Endodermal cell (in vitro differentiated cells): ENCODE results near the gene GALNT16. TPM values are rescaled to one million over a fixed set of nuclear protein-coding genes. Genes with fewer than 3 reads are reported as not detected.

Source experiments
- DNase-seq: peaks from one replicate; pipeline ENCODE4 v3.0.0-alpha.2; 2017
- H3K27ac ChIP-seq: 2 replicates; pipeline ENCODE4 v1.5.1; 2013; ENCODE audit warnings: mild to moderate bottlenecking, low read depth, low read length, moderate library complexity
- H3K27me3 ChIP-seq: 2 replicates; pipeline ENCODE4 v1.6.1; 2013; ENCODE audit warnings: mild to moderate bottlenecking, low read length, moderate library complexity; ENCODE audit not compliant: insufficient read depth, control insufficient read depth, poor library complexity, severe bottlenecking
- H3K36me3 ChIP-seq: 2 replicates; pipeline ENCODE4 v1.7.0; 2013; ENCODE audit warnings: mild to moderate bottlenecking, low read length, moderate library complexity; ENCODE audit not compliant: control insufficient read depth, insufficient read depth
- H3K4me1 ChIP-seq: one replicate; pipeline ENCODE4 v1.7.0; 2013; ENCODE audit warnings: low read length; ENCODE audit not compliant: control insufficient read depth, insufficient read depth
- H3K4me3 ChIP-seq: 2 replicates; pipeline ENCODE4 v1.5.1; 2013; ENCODE audit warnings: mild to moderate bottlenecking, low read length, moderate library complexity
- H3K9ac ChIP-seq: 2 replicates; pipeline ENCODE4 v1.6.1; 2013; ENCODE audit warnings: mild to moderate bottlenecking, low read length, moderate library complexity; ENCODE audit not compliant: poor library complexity, severe bottlenecking; ENCODE audit errors: extremely low read depth
- H3K9me3 ChIP-seq: 2 replicates; pipeline ENCODE4 v1.6.1; 2013; ENCODE audit warnings: mild to moderate bottlenecking, low read length, moderate library complexity; ENCODE audit not compliant: control insufficient read depth
- H3K27ac Mint-ChIP-seq: 2 replicates; pipeline ENCODE4 v1.8.0; 2020; ENCODE audit warnings: mixed read lengths
- H3K27me3 Mint-ChIP-seq: 2 replicates; pipeline ENCODE4 v1.8.0; 2021; ENCODE audit warnings: mild to moderate bottlenecking, mixed read lengths; ENCODE audit not compliant: insufficient read depth
- H3K36me3 Mint-ChIP-seq: 2 replicates; pipeline ENCODE4 v1.8.0; 2020; ENCODE audit warnings: low read depth, mixed read lengths
- H3K4me1 Mint-ChIP-seq: 2 replicates; pipeline ENCODE4 v1.8.0; 2020; ENCODE audit warnings: mixed read lengths
- H3K4me3 Mint-ChIP-seq: 2 replicates; pipeline ENCODE4 v1.8.0; 2020; ENCODE audit warnings: mild to moderate bottlenecking, moderate library complexity, mixed read lengths
- H3K9me3 Mint-ChIP-seq: 2 replicates; pipeline ENCODE4 v1.8.0; 2020; ENCODE audit warnings: mild to moderate bottlenecking, mixed read lengths
- CTCF ChIP-seq: fragments of 200-600 bp; sonication (generic); conservative IDR thresholded peaks from 2 replicates; pipeline ENCODE4 v1.5.0; 2021; ENCODE audit warnings: antibody characterized with exemption, mild to moderate bottlenecking
- WGBS, 2 experiments: methylation state at CpG; one replicate each; pipeline versions ENCODE4 v1.1.5 to v1.1.7; 2013; ENCODE audit warnings: missing lambda C conversion rate in 2 of 2, mixed read lengths in 1 of 2; ENCODE audit not compliant: insufficient coverage in 1 of 2, insufficient read length in 1 of 2; 5-methylcytosine and 5-hydroxymethylcytosine counted together
- total RNA-seq, 2 donors: library from RNA; stranded (reverse); fragmentation: NEBNext Ultra II Directional in 1 of 2; extraction: Animal tissue kit (Norgen Biotek cat#: 25700) in 1 of 2; gene quantifications; 2 replicates in 1 of 2; 3 replicates in 1 of 2; pipeline ENCODE4 v1.2.1, GENCODE V29; 2021

Gene GALNT16
- total RNA-seq, 2 donors from 2014 or later: 2.2 to 8.0 TPM

- Mint-ChIP-seq H3K9me3 (no peaks in the 10 kb centered on the region), H3K36me3 (no peaks in the 10 kb centered on the region), H3K27me3 (no peaks in the 10 kb centered on the region), H3K27ac (no peak overlapping the region), H3K4me3 (no peak overlapping the region), H3K4me1 (peaks cover 2% of the 10 kb centered on the region)
- H3K9ac ChIP-seq: no peak overlapping the region
- H3K27ac ChIP-seq: no peak overlapping the region
- no peaks in the 10 kb centered on the region for H3K27me3 ChIP-seq
- no peak overlapping the region for H3K4me3 ChIP-seq
- WGBS, 2 experiments: 83 to 84% methylated on average over 3 of the region's 3 CpGs
- H3K4me1 ChIP-seq: no peaks in the 10 kb centered on the region
- H3K36me3 ChIP-seq: no peaks in the 10 kb centered on the region
- no peak for DNase-seq
- no peaks in the 10 kb centered on the region for H3K9me3 ChIP-seq
- no peak for TF ChIP-seq CTCF
Observed at GRCh38 chr14:69366069-69366468, 106.1 kb downstream of the GALNT16 start.

GRCh38 chr14:69366761-69367160, 106.8 kb downstream of the GALNT16 start:
- H3K36me3 ChIP-seq: no peaks in the 10 kb centered on the region
- H3K27ac Mint-ChIP-seq: no peak overlapping the region
- DNase-seq: no peak
- no peak for TF ChIP-seq CTCF
- H3K4me1 Mint-ChIP-seq: peaks cover 2% of the 10 kb centered on the region
- no peak overlapping the region for H3K27ac ChIP-seq
- WGBS, 2 experiments: 89 to 94% methylated on average over 3 to 4 of the region's 4 CpGs
- H3K36me3 Mint-ChIP-seq: no peaks in the 10 kb centered on the region
- H3K27me3 Mint-ChIP-seq: no peaks in the 10 kb centered on the region
- H3K9ac ChIP-seq: no peak overlapping the region
- no peaks in the 10 kb centered on the region for H3K9me3 Mint-ChIP-seq
- H3K9me3 ChIP-seq: no peaks in the 10 kb centered on the region
- H3K4me3 ChIP-seq: no peak overlapping the region
- no peak overlapping the region for H3K4me3 Mint-ChIP-seq
- H3K27me3 ChIP-seq: no peaks in the 10 kb centered on the region
- no peaks in the 10 kb centered on the region for H3K4me1 ChIP-seq

GRCh38 chr14:69368381-69368780, 108.4 kb downstream of the GALNT16 start:
- Mint-ChIP-seq H3K27me3 (no peaks in the 10 kb centered on the region), H3K36me3 (peaks cover 6% of the 10 kb centered on the region), H3K4me1 (peaks cover 2% of the 10 kb centered on the region), H3K4me3 (no peak overlapping the region), H3K27ac (no peak overlapping the region), H3K9me3 (no peaks in the 10 kb centered on the region)
- Histone ChIP-seq H3K27ac (no peak overlapping the region), H3K4me3 (no peak overlapping the region), H3K36me3 (no peaks in the 10 kb centered on the region), H3K9ac (no peak overlapping the region), H3K9me3 (no peaks in the 10 kb centered on the region), H3K27me3 (no peaks in the 10 kb centered on the region), H3K4me1 (no peaks in the 10 kb centered on the region)
- TF ChIP-seq CTCF: no peak
- WGBS, 2 experiments: 88 to 91% methylated on average over 1 of the region's 1 CpG
- no peak for DNase-seq
